Measurements from ENCODE around the gene TBX19. TPM values are rescaled to one million over a fixed set of nuclear protein-coding genes. Genes with fewer than 3 reads are reported as not detected.

TBX19 gene
- total RNA-seq, 4 donors from 2014 or later, result 0.54 to 2.9 (median 2.0) TPM

GRCh38 chr1:168252204-168252733, 28.4 kb upstream of the TBX19 start:
- no peak for TF ChIP-seq CTCF (IDR thresholded peaks at IDR 0.05)
- TF ChIP-seq POLR2A (IDR thresholded peaks at IDR 0.05), result no peak
- Histone ChIP-seq H3K27me3 (no peaks in the 10 kb centered on the region), H3K4me1 (no peaks in the 10 kb centered on the region), H3K9me3 (no peaks in the 10 kb centered on the region), H3K36me3 (peaks cover 12 to 14% of the 10 kb centered on the region in 2 donors), H3K4me3 (replicated peaks in 1 of 3) (no peak overlapping the region), H3K27ac (no peak overlapping the region)
- no peak for DNase-seq
- intact Hi-C loops (cut with DNase I), result no loop called here
- WGBS, 2 donors, result 75 to 85% methylated on average over 3 of the region's 3 CpGs

DNA sequence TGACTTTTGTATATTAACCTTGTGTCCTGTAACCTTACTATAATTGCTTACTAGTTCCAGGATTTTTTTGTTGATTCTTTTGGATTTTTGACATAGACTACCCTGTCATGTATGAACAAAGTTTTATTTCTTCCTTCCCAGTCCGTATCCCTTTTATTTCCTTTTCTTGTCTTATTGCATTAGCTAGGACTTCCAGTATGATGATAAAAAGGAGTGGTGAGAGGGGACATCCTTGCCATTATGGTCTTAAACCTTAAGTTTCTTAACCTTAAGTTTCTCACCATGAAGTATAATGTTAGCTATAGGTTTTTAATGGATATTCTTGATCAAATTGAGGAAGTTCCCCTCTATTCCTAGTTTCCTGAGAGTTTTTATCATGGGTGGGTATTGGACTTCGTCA, 24.5 kb upstream of the TBX19 start:
- H3K4me3 ChIP-seq (replicated peaks in 1 of 3), result no peak overlapping the region
- intact Hi-C loops (cut with DNase I), result no loop called here
- WGBS, 2 donors, result 95 to 98% methylated on average over 2 of the region's 2 CpGs
- H3K27me3 ChIP-seq, result no peaks in the 10 kb centered on the region
- DNase-seq, result no peak
- no peaks in the 10 kb centered on the region for H3K36me3 ChIP-seq
- TF ChIP-seq POLR2A (IDR thresholded peaks at IDR 0.05) (no peak), CTCF (IDR thresholded peaks at IDR 0.05) (no peak)
- H3K4me1 ChIP-seq, result no peaks in the 10 kb centered on the region
- H3K9me3 ChIP-seq, result no peaks in the 10 kb centered on the region
- no peak overlapping the region for H3K27ac ChIP-seq

DNA sequence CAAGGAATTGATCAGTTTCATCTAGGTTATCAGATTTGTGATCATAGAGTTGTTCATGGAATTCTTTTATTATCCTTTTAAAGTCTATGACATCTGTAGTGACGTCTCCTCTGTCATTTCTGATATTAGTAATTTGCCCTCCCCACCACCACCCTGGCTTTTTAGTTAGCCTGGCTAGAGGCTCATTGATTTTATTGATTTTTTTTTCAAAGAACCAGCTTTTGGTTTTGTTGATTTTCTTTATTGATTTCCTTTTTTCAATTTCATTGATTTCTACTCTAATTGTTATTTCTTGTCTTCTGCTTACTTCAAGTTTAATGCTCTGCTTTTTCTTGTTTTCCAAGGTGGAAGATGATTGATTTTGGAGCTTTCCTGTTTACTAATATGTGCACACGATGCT, 23.3 kb upstream of the TBX19 start:
- Histone ChIP-seq H3K9me3 (no peaks in the 10 kb centered on the region), H3K36me3 (no peaks in the 10 kb centered on the region), H3K4me1 (no peaks in the 10 kb centered on the region), H3K27me3 (no peaks in the 10 kb centered on the region), H3K27ac (no peak overlapping the region), H3K4me3 (replicated peaks in 1 of 3) (no peak overlapping the region)
- no peak for TF ChIP-seq CTCF (IDR thresholded peaks at IDR 0.05)
- TF ChIP-seq POLR2A (IDR thresholded peaks at IDR 0.05), result no peak
- WGBS, 2 donors, result 49 to 73% methylated on average over 2 of the region's 2 CpGs
- intact Hi-C loops (cut with DNase I), result no loop called here
- no peak for DNase-seq

DNA sequence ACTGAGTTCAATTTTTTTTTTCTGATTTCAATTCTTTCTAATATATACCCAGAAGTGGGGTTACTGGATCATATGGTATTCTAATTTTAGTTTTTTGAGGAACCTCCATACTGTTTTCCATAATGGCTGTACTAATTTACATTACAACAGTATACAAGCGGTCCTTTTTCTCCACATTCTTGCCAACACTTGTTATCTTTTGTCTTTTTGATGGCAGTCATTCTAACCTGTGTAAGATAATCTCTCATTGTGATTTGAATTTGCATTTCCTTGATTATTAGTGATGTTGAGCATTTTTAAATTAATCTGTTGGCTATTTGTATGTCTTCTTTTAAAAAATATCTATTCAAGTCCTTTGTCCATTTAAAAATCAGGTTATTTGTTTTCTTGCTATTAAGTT, 21.1 kb upstream of the TBX19 start:
- intact Hi-C loops (cut with DNase I), result no loop called here

DNA sequence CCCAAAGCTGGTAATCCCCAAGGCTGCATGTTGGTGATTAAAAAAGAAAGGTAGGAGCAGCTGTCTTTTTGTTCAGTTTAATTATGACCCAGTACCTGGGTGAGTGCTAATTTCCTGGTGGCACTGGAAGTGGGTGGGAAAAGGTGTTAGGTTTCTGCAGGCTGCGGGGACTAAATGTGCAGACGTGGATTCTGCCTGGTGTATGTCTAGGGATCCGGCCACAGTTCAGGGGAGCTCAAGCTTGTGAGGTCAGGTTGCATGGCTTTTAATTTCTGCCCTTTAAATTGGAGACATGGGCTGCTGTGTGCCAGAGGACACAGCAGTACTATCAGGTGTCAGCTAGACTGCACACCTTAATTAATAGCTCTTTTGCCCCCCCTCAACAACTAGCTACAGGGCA, 20.3 kb upstream of the TBX19 start:
- no peak overlapping the region for H3K27ac ChIP-seq
- intact Hi-C loops (cut with DNase I), result no loop called here
- TF ChIP-seq CTCF (IDR thresholded peaks at IDR 0.05) (no peak), POLR2A (IDR thresholded peaks at IDR 0.05) (no peak)
- WGBS, 2 donors, result 86 to 89% methylated on average over 3 of the region's 3 CpGs
- no peaks in the 10 kb centered on the region for H3K27me3 ChIP-seq
- no peaks in the 10 kb centered on the region for H3K4me1 ChIP-seq
- H3K9me3 ChIP-seq, result no peaks in the 10 kb centered on the region
- no peak overlapping the region for H3K4me3 ChIP-seq (replicated peaks in 1 of 3)
- H3K36me3 ChIP-seq, result no peaks in the 10 kb centered on the region
- DNase-seq, result no peak

More for the DNA sequence above, 21.1 kb upstream of the TBX19 start:
- H3K4me3 ChIP-seq (replicated peaks in 1 of 3), result no peak overlapping the region
- DNase-seq, result no peak
- 95 to 98% methylated on average over 1 of the region's 1 CpG for WGBS, 2 donors
- no peaks in the 10 kb centered on the region for H3K36me3 ChIP-seq
- TF ChIP-seq CTCF (IDR thresholded peaks at IDR 0.05) (no peak), POLR2A (IDR thresholded peaks at IDR 0.05) (no peak)
- no peak overlapping the region for H3K27ac ChIP-seq
- H3K9me3 ChIP-seq, result no peaks in the 10 kb centered on the region
- no peaks in the 10 kb centered on the region for H3K27me3 ChIP-seq
- H3K4me1 ChIP-seq, result no peaks in the 10 kb centered on the region

All from thyroid gland (tissue), 4 donors.